ENCODE data around the gene ANXA5.

Gene ANXA5

DNA sequence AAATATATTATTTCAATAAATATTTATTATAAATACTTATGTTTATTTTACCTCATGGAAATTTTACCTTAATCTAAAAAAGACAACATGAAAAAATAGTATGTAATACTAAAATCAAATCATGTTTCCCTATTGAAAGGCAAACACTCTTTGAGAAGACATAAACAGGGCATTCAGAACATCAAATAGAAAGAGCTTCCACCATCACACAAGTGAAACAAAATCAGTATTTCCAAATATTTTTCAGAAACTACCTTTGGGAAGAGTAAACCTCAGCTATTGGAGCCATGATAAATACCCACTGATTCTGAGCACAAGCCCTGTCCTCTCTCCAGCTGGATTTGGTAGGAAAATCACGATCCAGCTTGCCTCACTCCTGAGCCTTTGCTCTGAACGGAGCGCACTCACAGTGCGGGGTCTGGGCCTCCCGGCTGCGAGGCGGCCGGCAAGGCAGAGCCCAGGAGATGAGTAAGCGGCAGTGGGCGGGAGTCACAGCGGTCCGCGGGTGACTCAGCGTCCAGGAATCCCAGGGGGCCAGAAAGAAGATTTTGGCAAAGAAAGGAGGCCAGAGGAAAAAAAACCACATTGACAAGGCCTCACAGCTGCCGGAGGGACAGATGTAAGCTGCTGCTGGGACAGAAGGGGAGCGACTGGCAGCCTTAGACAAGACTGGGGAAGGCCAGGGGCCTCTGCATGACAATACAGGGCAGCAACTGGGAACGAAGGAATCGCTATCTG lies 14.7 kb upstream of the ANXA5 start:
- peak in 1 of 2 donors; percentile 38 for DNase-seq

DNA sequence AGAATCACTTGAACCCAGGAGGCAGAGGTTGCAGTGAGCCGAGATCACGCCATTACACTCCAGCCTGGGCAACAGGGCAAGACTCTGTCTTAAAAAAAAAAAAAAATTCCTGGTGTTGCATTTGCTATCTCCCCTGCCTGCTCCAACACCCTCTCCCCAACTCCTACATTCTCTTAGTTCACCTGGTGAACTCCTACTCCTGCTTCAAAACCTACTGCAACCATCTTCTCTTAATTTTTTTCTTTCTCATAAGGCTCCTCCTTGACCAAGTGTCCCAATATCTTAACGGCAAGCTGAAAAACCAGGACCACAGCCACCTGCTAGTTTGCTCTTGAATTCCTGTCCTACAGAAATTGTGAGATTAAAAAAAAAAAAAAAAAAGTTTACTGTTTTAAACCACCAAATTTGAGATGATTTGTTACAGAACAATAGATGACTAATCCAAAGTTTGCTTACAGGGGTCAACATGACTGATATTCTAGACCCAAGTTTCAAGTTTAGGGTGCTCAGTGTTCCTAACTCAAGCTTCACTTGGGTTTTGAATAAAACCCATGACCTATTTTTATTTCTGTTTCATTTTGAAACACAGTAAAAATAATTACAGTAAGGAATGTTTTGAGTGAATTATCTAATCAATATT lies 13.1 kb upstream of the ANXA5 start:
- DNase-seq = no peak

DNA sequence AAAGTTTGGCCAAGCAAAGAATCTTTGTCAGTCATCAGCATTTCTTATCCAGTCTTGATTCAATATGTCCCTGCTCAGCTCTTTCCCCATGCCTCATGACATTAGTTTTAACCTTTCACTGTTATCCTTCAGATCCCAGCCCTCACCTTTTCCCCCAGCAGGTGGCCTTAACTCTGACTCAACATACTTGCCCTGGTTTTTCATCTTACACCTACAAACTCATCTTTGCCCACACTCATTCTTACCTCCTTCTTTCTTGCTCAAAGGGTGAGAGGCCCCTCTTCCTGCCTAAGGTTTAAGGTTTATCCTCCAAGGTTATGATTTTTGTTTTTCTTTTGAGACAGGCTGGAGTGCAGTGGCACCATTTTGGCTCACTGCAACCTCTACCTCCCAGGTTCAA lies 10.6 kb upstream of the ANXA5 start:
- no peak for DNase-seq

DNA sequence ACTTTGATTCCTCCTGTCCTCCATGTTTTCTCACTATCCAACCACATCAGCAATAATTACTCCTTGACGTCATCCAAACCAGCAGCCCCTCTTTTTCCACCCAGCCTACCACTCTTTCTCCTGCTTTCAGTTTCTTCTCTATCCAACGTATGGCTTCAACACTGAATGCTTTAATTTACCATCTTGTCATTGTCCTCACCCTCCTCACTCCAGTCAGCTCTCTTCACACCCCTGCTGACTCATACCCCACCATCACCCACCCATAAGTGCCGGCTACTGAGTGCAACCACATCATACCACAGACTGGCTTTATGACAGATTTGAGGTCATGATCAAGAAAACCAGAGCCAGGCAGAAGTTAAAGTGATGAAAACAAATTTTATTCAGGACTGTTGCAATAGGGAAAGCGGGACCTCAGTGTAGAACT lies 9.8 kb upstream of the ANXA5 start:
- DNase-seq = no peak

DNA sequence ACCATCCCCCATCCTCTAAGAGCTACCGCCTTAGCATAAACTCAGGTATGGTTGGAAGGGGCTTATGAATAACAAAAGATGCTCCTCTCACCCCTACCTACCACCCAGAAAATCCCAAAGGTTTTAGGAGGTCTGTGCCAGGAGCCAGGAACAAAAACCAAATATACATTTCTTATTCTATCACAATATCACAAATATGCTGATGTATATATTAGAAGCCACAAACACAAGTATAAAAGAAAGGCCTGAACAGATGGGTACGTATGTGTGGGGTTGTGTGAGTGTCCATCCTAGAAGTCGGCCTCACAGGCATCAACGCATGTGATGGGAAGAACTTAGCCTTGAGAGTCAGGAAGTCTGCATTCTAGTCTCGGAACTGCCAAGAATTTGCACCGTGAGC lies 8.7 kb upstream of the ANXA5 start:
- no peak for DNase-seq

DNA sequence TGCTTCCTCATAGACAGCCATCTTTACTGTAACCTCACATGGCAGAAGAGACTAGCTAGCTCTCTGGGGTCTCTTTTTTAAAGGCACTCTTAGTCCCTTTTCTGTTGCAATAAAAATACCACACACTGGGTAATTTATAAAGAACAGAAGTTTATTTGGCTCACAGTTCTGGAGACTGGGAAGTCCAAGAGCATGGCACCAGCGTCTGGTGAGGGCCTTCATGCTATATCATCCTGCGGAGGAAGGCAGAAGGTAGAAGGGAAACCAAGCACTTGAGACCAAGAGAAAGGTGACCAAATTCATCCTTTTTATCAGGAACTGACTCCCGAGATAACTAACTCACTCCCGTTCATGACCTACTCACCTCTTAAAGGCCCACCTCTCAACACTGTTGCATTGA lies 5.4 kb upstream of the ANXA5 start:
- DNase-seq = no peak

DNA sequence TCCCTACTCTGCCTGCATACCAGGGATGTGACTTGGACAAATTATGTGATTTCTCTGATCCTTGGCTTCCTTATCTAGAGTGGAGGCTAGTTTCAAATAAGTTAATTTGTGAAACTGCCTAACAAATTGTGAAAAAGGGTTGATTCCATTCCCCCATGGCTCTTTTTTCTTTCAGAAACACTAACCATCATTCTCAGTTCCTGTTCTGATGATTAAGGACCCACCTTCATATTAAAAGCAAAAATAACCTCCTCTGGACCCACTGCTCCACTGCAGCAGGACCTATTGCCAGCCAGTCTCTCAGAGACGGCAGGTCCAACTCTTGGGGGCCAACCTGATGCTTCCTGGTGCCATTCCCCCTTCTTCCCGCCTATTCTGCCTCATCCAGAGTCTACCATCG lies 4.5 kb upstream of the ANXA5 start:
- DNase-seq = no peak

DNA sequence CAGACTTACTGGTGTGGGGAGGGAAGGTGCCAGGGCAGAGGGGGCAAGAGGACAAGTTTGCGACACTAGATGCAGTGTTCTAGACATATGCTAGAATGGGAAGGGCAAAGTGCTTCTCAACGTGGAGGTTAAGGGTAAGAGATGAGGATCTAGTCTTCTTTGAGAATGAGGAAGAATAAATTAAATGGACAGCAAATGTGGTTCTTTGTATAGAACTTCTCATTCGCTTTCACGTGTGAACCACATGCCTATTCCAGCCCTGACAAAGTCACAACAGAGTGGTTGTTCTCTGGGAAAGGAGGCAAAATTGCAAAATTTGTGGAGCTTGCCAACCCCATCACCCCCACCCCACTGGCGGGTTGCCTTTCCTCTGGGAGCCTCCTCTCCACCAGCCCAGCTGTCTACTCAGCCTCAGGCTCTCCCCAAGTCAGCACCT lies 1.5 kb upstream of the ANXA5 start:
- no peak for DNase-seq

DNA sequence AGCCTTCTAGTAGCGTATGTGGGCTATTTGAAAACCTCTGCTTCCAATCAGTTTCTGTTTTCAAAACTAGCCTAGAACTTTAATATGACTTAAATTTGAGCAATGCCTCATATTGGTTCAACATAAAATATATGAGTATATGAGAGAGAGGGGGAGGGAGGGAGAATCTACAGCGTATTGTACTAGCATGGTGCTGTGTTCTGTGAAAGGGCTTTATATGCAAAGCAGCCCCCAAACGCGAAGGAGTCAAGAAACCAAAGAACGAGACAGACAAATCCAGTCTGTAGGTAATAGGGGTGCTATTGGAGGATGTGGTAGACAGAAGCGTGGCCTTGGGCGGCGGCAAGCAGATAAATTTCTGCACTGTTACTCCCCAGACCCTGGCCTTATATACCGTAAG lies 784 bp upstream of the ANXA5 start:
- no peak for DNase-seq

DNA sequence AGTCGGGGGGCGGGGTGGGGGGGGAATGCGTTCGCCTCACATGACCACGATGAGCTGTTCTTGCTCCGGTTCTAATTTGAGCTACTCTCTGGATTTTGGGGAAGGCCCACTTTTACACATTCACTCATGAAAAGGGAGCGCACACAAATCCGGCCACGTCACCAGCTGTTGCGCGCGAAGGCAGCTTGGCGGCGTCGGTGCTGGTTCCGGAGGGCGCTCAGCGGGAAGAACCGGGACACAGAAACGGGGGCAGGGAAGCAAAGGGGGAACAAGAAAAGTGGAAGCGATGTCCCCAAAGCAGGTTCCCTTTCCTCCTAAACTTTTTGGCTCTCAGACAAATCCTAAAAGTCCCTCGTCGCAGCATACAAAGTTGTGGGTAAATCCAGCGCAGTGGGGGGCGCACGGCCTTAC lies 605 bp downstream of the ANXA5 start:
- DNase-seq = peak in 1 of 2 donors; percentile 82

DNA sequence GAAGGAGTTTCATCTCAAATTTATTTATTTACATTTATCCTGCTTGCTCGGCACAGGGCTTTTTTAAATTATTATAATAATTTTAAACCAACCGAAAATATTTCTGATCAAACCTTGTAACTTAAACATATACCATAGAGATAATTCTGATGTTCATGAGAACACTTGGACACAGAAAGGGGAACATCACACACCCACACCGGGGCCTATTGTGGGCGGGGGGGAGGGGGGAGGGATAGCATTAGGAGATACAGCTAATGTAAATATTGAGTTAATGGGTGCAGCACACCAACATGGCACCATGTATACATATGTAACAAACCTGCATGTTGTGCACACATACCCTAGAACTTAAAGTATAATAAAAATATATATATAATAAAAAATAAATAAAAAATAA lies 2.9 kb downstream of the ANXA5 start:
- DNase-seq = no peak

DNA sequence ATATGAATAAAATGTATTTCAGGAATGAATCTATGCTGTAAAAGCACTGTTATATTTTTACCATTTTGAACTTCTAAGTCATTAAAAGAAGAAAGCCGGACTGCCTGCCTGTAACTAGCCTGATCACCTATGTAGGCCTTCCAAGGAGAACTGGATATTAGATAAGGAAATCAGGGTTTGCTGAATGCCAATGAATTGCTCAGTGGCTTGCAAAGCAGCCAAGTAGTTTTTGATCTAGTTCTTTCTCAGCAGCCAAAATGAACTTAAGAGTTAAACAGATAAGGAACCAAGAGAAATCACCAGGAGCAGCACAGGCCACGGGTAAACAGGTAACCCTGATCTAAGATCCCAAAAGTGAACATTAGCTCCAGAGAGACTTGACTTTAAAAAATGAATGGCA lies 3.3 kb downstream of the ANXA5 start:
- no peak for DNase-seq

DNA sequence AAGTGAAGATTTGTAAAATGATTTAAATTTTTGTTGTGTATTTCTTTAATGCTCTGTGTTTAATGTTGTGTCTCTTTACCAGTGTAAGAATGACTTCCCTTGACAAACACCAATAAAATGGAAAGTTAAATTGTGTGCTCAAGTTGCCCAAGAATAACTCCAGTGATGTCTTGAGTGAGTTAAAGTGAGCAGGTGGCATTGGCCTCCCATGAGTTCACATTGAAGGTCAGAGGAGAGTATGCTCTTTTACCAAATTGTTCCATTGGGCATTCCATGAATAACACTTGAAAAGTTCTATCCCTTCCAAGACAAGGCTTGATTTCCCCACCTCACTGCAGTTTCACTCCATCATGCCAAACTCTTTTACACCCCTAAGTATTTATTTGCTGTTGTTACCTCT lies 4.5 kb downstream of the ANXA5 start:
- no peak for DNase-seq

DNA sequence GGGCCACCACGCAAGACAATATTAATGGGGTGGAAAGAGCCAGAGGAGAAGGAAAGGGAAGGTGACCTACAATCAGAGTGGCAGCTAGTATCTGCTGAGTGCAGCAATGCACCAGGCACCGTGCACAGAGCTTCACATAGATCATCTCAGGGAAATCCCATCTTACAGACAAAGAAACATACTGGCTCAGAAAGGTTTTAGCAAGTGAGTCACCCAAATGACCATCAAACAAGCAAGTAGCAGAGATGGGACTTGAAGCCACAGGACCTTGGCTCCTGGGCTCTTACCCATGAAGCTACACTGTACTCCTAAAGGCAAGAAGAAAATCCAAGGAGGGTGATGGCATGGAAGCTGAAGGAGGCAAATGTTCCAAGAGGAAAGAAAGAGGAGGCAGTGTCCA lies 6.8 kb downstream of the ANXA5 start:
- no peak for DNase-seq

DNA sequence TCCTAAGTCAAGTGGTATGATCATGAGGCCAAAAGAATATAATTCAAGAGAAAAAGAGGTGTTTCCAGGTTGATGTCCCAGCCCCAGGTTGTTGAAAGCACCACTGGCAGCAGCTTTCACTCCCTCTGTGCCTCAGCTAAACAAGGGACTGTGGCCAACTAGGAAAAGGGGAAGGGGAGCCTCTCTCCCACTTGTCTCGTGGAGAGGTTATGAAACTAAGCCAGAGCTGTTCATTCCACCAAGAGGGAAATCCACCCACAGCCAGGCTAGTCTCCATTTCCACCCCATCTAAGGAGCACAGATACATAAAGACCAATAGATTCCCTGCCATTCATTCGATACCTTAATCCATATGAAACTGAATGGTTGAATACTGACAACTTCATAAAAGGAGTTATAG lies 8.1 kb downstream of the ANXA5 start:
- no peak for DNase-seq

DNA sequence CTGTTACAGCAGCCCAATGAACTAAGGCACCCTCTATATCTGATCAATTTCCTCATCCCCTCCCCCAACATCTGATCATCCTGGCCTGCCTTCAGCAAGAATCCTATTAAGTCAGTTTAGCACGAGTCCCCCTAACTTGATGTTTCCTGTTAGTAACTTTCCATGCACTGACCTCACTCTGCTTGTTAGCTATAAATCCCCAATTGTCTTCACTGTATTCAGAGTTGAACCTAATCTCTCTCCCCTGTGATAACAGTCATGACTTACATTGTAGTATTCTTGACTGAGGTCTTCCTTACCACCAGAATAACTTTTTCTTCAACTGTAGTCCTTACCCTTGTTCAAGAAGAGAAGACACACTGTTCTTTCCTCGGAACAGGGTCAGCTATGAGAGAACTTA lies 8.5 kb downstream of the ANXA5 start:
- DNase-seq = no peak

DNA sequence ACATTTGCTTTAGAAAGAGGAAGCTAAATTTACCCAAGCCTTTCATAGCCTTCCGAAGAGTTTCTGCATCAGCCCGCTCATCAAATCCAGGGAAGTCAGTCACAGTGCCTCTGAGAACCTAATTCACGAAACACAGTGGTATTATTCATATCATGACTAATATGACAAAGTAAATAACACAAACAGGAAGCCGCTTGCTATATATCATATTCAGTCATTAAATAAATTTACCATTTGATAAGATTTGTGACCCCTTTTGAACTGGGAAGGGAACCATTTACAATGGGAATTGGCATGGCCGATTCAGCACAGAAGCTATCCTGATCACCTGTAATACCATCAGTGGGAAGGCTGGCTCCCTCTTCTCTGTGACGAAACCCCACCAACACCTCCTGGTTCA lies 10.5 kb downstream of the ANXA5 start:
- DNase-seq = no peak

DNA sequence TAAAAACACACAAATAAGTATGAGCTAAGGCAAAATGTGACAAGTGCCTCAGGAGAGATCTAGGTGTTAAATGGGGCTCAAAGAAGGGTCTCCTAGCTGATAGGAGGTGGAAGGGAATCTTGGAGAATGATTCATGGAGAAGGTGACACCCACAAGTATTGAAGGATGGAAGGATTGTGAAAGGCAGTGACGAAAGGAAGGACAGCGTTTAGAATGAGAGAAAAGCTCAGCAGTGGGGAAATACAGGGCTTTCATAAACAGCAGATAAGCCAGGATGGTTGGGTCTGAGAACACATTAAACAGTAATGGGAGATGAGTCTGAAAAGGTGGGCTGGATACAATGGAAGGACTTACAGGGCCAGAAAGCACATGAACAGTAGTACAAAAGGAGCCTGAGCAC lies 11.5 kb downstream of the ANXA5 start:
- no peak for DNase-seq

DNA sequence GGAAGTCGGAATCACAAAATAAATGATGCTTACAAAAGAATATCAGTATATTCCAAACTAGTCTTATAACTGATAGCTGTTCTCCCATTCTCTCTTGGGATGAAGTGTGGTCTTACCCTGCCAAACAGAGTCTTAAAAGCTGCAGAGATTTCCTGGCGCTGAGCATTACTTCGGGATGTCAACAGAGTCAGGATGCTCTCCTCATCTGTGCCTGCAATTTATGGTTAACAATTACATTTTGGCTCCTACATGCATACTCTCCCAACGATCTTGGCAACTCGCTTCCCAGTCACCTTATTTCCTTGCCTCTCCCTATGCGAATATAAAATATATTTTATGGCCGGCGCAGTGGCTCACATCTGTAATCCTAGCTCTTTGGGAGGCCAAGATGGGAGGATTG lies 12.2 kb downstream of the ANXA5 start:
- no peak for DNase-seq

DNA sequence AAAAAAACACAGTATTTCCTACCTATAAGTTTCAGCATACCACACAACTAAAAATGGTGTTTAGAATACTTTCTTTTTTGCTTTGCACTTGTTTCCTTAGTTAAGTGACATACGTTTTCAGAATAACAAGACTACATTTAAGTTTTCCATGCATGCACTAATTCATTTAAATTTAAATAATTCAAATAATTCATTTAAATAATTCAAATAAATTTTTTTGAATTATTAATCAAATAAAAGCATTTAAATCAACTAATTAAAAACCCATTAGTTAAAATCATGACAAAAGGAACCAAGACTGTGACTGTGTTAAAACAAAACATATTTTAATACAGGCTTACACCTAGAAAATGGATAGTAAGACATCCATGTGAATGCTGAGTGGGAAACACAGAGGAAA lies 12.8 kb downstream of the ANXA5 start:
- DNase-seq = no peak

DNA sequence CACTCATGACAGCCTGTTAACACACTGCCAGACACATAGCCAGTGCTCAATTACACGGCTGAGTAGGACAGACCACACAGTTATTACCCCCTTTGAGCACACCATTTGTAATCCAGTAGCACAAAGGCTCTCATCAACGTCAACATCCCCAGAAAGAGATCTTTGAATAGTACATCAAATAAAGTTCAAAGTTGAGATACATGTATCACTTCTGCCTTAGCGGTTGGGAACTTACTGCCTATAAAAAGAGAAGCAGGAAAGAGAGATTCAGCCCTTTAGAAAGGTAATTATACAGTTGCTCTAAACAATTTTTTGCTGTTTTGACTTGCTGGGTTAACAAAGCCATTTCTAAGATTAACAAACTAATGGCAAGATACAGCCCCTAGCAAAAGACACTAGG lies 16.2 kb downstream of the ANXA5 start:
- no peak for DNase-seq

DNA sequence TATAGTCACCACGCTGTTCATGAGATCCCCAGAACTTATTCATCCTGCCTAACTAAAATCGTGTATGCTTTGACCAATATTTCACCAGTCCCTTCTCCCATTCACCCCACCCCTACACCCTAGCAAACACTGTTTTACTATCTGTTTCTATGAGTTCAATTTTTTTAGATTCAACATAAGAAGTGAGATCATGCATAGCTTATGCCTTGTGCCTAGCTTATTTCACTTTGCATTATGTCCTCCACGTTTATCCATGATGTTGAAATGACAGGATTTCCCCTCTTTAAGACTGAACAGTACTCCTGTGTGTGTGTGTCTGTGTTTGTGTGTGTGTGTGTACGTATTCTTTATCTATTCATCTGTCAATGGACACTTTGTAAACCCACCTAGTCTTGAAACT lies 16.8 kb downstream of the ANXA5 start:
- no peak for DNase-seq

DNA sequence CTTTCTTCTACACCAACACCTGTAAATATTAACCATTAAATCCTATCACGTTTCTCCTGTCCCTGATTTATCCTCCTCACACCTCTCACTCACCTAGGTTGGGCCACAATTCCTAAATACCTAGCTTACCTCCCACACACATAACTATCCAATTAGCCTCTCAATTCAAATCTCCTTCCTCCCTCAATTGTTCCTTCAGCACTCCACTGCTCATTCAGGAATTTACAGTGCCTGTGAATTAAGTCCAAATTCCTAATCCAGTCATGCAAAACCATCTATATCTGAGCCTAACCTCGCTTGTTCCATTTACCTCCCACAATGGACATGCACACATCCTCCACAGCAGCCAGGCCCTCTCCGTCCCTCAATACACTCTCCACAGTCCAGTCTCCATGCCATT lies 17.5 kb downstream of the ANXA5 start:
- no peak for DNase-seq

DNA sequence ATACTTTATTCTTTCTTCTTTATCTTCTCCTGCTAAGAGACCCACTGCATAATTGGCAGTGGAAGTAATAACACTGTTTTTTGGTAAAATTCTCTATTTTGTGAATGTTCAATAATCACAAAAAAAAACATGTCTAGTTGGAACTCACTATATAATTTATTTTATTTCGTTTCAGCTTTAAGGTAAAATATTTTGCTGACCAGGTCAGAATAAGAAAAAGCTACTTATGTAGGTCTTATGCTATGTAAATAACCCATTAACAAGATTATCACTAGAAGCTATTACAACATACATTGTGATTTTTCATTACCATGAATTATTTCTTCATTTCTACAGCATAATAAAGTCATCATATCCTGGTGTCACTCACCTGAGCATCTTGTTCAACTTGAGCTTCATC lies 19.3 kb downstream of the ANXA5 start:
- no peak for DNase-seq

Measured in bone marrow (tissue), 2 donors.